B cell (primary cell): ENCODE data around the gene MAD1L1. TPM values are rescaled to one million over a fixed set of nuclear protein-coding genes. Genes with fewer than 3 reads are reported as not detected.

Source experiments
- ATAC-seq: fragments of 200-7000 bp; cut with Tn5 transposase; one replicate; pipeline ENCODE4 v1.10.0; 2021; ENCODE audit warnings: low read depth, mild to moderate bottlenecking, moderate number of reproducible peaks, moderate library complexity
- CTCF ChIA-PET: fragments of 350-600 bp; sonication (Branson Sonifier 250); formaldehyde crosslinking; loops from one replicate; lab custom pipeline; 2021; ENCODE audit warnings: antibody characterized with exemption, inconsistent platforms; lab: Charles Lee
- POLR2A ChIA-PET: fragments of 350-600 bp; sonication (Branson Sonifier 250); formaldehyde crosslinking; loops from one replicate; lab custom pipeline; 2021; ENCODE audit warnings: antibody characterized with exemption; lab: Charles Lee
- DNase-seq: peaks from one replicate; pipeline ENCODE4 v3.0.0; 2013
- H2AFZ ChIP-seq: 2 replicates; pipeline ENCODE4 v1.6.1; 2012; ENCODE audit warnings: mild to moderate bottlenecking, low read depth, low read length; ENCODE audit not compliant: insufficient read depth, poor library complexity, severe bottlenecking
- H3K27ac ChIP-seq, 2 donors: 1 replicate in 1 of 2; 2 replicates in 1 of 2; pipeline ENCODE4 v1.5.1; 2012 to 2013; ENCODE audit warnings: low read length in 2 of 2, mild to moderate bottlenecking in 2 of 2, moderate library complexity in 1 of 2
- H3K27me3 ChIP-seq, 4 experiments: fragments of 200-600 bp in 1 of 4; sonication (generic) in 1 of 4; replicated peaks in 1 of 4; 1 replicate in 2 of 4; 2 replicates in 2 of 4; pipeline versions ENCODE4 v1.6.1 to v1.7.0; 2013 to 2016; ENCODE audit warnings: low read length in 3 of 4, mild to moderate bottlenecking in 2 of 4, mixed read lengths in 1 of 4, moderate library complexity in 1 of 4; ENCODE audit not compliant: insufficient read depth in 4 of 4, control insufficient read depth in 3 of 4; ENCODE audit errors: control extremely low read depth in 1 of 4
- H3K36me3 ChIP-seq, 2 experiments: replicated peaks in 1 of 2; 1 replicate in 1 of 2; 2 replicates in 1 of 2; pipeline versions ENCODE4 v1.6.1 to v1.7.1; 2013; ENCODE audit warnings: low read length in 1 of 2; ENCODE audit not compliant: insufficient read depth in 2 of 2, control insufficient read depth in 1 of 2; ENCODE audit errors: control extremely low read depth in 1 of 2, extremely low read depth in 1 of 2
- H3K4me1 ChIP-seq, 2 donors: fragments of 200-600 bp in 1 of 2; sonication (generic) in 1 of 2; 1 replicate in 1 of 2; 2 replicates in 1 of 2; pipeline versions ENCODE4 v1.5.1 to v1.6.1; 2013 to 2017; ENCODE audit warnings: low read length in 2 of 2; ENCODE audit not compliant: control insufficient read depth in 2 of 2, insufficient read depth in 2 of 2
- H3K4me2 ChIP-seq: replicated peaks from 2 replicates; pipeline ENCODE3; 2012; ENCODE audit warnings: mild to moderate bottlenecking, low read depth, low read length; ENCODE audit not compliant: poor library complexity, severe bottlenecking
- H3K4me3 ChIP-seq, 5 experiments: fragments of 200-600 bp in 1 of 5; sonication (generic) in 1 of 5; 1 replicate in 3 of 5; 2 replicates in 2 of 5; pipeline versions ENCODE4 v1.5.1 to v1.7.0; 2011 to 2016; ENCODE audit warnings: low read length in 4 of 5, mild to moderate bottlenecking in 4 of 5, low read depth in 2 of 5, control low read depth in 1 of 5, moderate library complexity in 1 of 5; ENCODE audit not compliant: insufficient read depth in 1 of 5; ENCODE audit errors: control extremely low read depth in 1 of 5, extremely low read depth in 1 of 5
- H3K79me2 ChIP-seq: fragments of 200-600 bp; sonication (generic); one replicate; pipeline ENCODE4 v1.6.0; 2016; ENCODE audit warnings: low read length; ENCODE audit not compliant: control insufficient read depth, insufficient read depth
- H3K9ac ChIP-seq: fragments of 200-600 bp; sonication (generic); 2 replicates; pipeline ENCODE4 v1.6.1; 2017; ENCODE audit warnings: mild to moderate bottlenecking, low read length, moderate library complexity
- H3K9me3 ChIP-seq, 3 donors: one replicate each; pipeline versions ENCODE4 v1.6.1 to v1.7.1; 2013; ENCODE audit warnings: low read length in 2 of 3; ENCODE audit not compliant: control insufficient read depth in 2 of 3, insufficient read depth in 1 of 3; ENCODE audit errors: control extremely low read depth in 1 of 3
- H4K20me1 ChIP-seq: 2 replicates; pipeline ENCODE4 v1.6.0; 2012; ENCODE audit warnings: mild to moderate bottlenecking, low read length; ENCODE audit not compliant: insufficient read depth, control insufficient read depth, poor library complexity, severe bottlenecking
- H3K27ac Mint-ChIP-seq: one replicate; pipeline ENCODE4 v1.8.0; 2021; ENCODE audit warnings: mixed read lengths
- H3K27me3 Mint-ChIP-seq: one replicate; pipeline ENCODE4 v1.8.0; 2021; ENCODE audit warnings: mixed read lengths
- H3K4me1 Mint-ChIP-seq: one replicate; pipeline ENCODE4 v1.8.0; 2021; ENCODE audit warnings: mixed read lengths
- H3K4me3 Mint-ChIP-seq: one replicate; pipeline ENCODE4 v1.8.0; 2021; ENCODE audit warnings: mixed read lengths
- H3K9me3 Mint-ChIP-seq: one replicate; pipeline ENCODE4 v1.8.0; 2022; ENCODE audit warnings: mixed read lengths; ENCODE audit not compliant: insufficient read depth
- CTCF ChIP-seq: fragments of 200-600 bp; IDR thresholded peaks from one replicate; pipeline ENCODE4 v1.8.0; 2022; ENCODE audit warnings: antibody characterized with exemption, mild to moderate bottlenecking
- EZH2 ChIP-seq: IDR thresholded peaks from 2 replicates; pipeline ENCODE4 v1.6.1; 2012; ENCODE audit warnings: borderline replicate concordance, low read depth, mild to moderate bottlenecking, moderate library complexity, low read length; ENCODE audit not compliant: insufficient read depth, poor library complexity, severe bottlenecking
- WGBS: methylation state at CpG from one replicate; pipeline ENCODE4 v1.1.5; 2013; ENCODE audit warnings: missing lambda C conversion rate; ENCODE audit not compliant: insufficient coverage; 5-methylcytosine and 5-hydroxymethylcytosine counted together
- intact Hi-C: fragments of 100-400 bp; cut with micrococcal nuclease; formaldehyde crosslinking; loops from one replicate; pipeline ENCODE4 v1.10.0; 2022
- polyA plus RNA-seq: library from polyadenylated mRNA; depleted of rRNA; stranded (reverse); fragments of >200 nt; gene quantifications from 2 replicates; pipeline ENCODE4 v1.2.3, GENCODE V29; 2012
- total RNA-seq, 2 donors: library from RNA; stranded (reverse); fragments of 120-200 nt in 1 of 2; gene quantifications; 1 replicate in 1 of 2; 2 replicates in 1 of 2; pipeline versions ENCODE4 v1.2.3 to v1.2.4, GENCODE V29; 2013 to 2022

Gene MAD1L1
- total and polyA plus RNA-seq, 2 donors (not counting 1 experiment from before 2014, with no cell fraction given) = 86.7 to 110 TPM

- H2AFZ ChIP-seq = no peak overlapping the region
- no peak for DNase-seq
- intact Hi-C loops = no loop called here
- no peak overlapping the region for H3K27ac Mint-ChIP-seq
- H3K27me3 Mint-ChIP-seq = no peaks in the 10 kb centered on the region
- H3K27ac ChIP-seq = no peak overlapping the region
- ATAC-seq = no peak
- no peaks in the 10 kb centered on the region for H3K4me1 Mint-ChIP-seq
- TF ChIP-seq EZH2 (no peak), CTCF (no peak)
- ChIA-PET POLR2A (no interaction called here), CTCF (no interaction called here)
- H3K4me3 Mint-ChIP-seq = no peak overlapping the region
- H3K9me3 ChIP-seq = peaks cover 0 to 9% (median 6%) of the 10 kb centered on the region in 3 donors
- no peaks in the 10 kb centered on the region for H4K20me1 ChIP-seq
- no peaks in the 10 kb centered on the region for H3K4me1 ChIP-seq
- no peaks in the 10 kb centered on the region for H3K27me3 ChIP-seq
- no peaks in the 10 kb centered on the region for H3K9me3 Mint-ChIP-seq
- peaks cover 2 to 30% of the 10 kb centered on the region in 2 experiments for H3K36me3 ChIP-seq
- WGBS = 97% methylated on average over 5 of the region's 10 CpGs
- no peaks in the 10 kb centered on the region for H3K79me2 ChIP-seq
- no peak overlapping the region for H3K4me3 ChIP-seq
- H3K4me2 ChIP-seq = no peak overlapping the region
- no peak overlapping the region for H3K9ac ChIP-seq
Measured at GRCh38 chr7:2190531-2190930, 42.2 kb downstream of the MAD1L1 start.

- POLR2A ChIA-PET = no interaction called here
Measured at GRCh38 chr7:2186166-2186565, 46.6 kb downstream of the MAD1L1 start.

More at GRCh38 chr7:2186166-2186565, 46.6 kb downstream of the MAD1L1 start:
- Histone ChIP-seq H3K4me1 (no peaks in the 10 kb centered on the region), H3K4me2 (no peak overlapping the region), H4K20me1 (no peaks in the 10 kb centered on the region), H3K4me3 (no peak overlapping the region), H3K9ac (no peak overlapping the region), H3K27me3 (no peaks in the 10 kb centered on the region), H3K27ac (no peak overlapping the region), H3K9me3 (peaks cover 0 to 9% (median 0%) of the 10 kb centered on the region in 3 donors), H2AFZ (no peak overlapping the region), H3K36me3 (peaks cover 2 to 19% of the 10 kb centered on the region in 2 experiments), H3K79me2 (peaks cover 3% of the 10 kb centered on the region)
- ATAC-seq = no peak
- Mint-ChIP-seq H3K27ac (no peak overlapping the region), H3K4me1 (no peaks in the 10 kb centered on the region), H3K27me3 (no peaks in the 10 kb centered on the region), H3K4me3 (no peak overlapping the region), H3K9me3 (no peaks in the 10 kb centered on the region)
- DNase-seq = no peak
- TF ChIP-seq CTCF (no peak), EZH2 (no peak)
- no CpG with 5 or more reads among the region's 4 CpGs for WGBS
- intact Hi-C loops = no loop called here
- CTCF ChIA-PET = no interaction called here
